Measurements from ENCODE around the gene FAM193A.
"Not testable (repeated sequence)": the region's sequence is repeated elsewhere in the genome, so short reads cannot be mapped to it uniquely, and the experiment has no call there.

FAM193A gene

DNA sequence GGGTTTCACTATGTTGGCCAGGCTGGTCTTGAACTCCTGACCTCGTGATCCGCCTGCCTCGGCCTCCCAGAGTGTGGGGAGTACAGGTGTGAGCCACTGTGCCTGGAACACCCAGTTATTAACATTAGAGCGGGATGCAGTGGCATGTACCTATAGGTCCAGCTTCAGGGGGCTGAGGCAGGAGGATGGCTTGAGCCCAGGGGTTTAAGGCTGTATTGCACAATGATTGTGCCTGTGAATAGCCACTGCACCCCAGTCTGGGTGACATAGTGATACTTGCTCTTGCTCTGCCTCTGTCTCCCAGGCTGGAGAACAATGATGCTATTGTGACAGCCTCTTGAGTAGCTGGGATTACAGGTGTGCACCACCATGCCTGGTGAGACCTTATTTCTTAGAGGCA is 39.8 kb downstream of the FAM193A start:
- no peak for DNase-seq

DNA sequence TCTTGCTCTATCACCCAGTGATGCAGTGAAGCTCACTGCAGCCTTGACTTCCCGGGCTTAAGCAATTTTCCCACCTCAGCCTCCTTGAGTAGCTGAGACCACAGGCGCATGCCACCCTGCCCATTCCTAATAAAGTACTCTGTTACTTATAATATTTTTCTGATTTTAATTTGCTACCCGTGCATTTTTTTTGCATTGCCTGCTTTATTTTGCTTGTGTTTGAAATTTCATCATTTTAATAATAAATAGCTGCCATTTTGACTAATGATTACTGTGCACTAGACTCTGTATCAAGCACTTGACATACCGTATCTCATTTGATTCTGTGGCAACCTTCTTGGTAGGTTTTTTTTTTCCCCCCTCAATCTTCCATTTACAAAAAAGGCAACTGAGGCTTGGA is 41.7 kb downstream of the FAM193A start:
- DNase-seq: no peak

- no peak for DNase-seq
These were observed 43.5 kb downstream of the FAM193A start for GRCh38 chr4:2579910-2580309.

GRCh38 chr4:2583092-2583491 is 46.6 kb downstream of the FAM193A start:
- DNase-seq: no peak

DNA sequence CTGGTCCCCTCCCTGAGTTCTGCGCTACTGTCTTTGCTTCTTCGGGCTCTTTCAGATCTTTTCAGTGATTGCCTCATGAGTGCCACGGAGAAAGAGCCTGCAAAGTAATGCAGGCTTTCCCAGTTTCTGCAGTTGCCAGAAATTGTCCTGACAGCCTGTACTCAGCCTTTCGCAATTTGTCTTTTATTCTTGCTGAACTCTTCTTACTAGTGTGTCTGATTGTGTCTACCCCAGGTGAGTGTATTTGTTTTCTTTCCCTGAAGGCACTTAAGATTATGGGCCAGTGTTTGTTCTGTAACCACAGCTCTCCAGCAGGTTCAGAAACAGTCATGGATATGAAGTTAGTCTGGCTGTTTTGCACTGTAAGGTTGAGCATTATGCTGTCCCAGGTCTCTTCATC is 47.1 kb downstream of the FAM193A start:
- no peak for DNase-seq

- DNase-seq: no peak
These were observed 50.1 kb downstream of the FAM193A start for GRCh38 chr4:2586502-2586901.

GRCh38 chr4:2587213-2587823 is 50.9 kb downstream of the FAM193A start:
- no peak for DNase-seq

GRCh38 chr4:2588259-2588658 is 51.8 kb downstream of the FAM193A start:
- no peak for DNase-seq

GRCh38 chr4:2591189-2591588 is 54.7 kb downstream of the FAM193A start:
- DNase-seq: no peak

DNA sequence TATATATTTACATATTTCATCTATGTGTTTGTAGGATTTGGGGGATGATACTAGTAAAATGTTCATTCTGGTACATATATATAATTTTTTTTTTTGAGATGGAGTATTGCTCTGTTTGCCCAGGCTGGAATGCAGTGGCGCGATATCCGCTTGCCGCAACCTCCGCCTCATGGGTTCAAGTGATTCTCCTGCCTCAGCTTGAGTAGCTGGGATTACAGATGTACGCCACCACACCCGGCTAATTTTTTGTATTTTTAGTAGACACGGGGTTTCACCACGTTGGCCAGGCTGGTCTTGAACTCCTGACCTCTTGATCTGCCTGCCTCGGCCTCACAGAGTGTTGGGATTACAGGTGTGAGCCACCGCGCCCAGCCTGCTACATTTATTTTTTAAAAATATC is 55.6 kb downstream of the FAM193A start:
- DNase-seq: not testable (repeated sequence)

GRCh38 chr4:2592572-2592971 is 56.1 kb downstream of the FAM193A start:
- DNase-seq: no peak

GRCh38 chr4:2593003-2593402 is 56.6 kb downstream of the FAM193A start:
- no peak for DNase-seq

GRCh38 chr4:2595436-2595835 is 59.0 kb downstream of the FAM193A start:
- DNase-seq: no peak

GRCh38 chr4:2595952-2596552 is 59.6 kb downstream of the FAM193A start:
- DNase-seq: no peak

DNA sequence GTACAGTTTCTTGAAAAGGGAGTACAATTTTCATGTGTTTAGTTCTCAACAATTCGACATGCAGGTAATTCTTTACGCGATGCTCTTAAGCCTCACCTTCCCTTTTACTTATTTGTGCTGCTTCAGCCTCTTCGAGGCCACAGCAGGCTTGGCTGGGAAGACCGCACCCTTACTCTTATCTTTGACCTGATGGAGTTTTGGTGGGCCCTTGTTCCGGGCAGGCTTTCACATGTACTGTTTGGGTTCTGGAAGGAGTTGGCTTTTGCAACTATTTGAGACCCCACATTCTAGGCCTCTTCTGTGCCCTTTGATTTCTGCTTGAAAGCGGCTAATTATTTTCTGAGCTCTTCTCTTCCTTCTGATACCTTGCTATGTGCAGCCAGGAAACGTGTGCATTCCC is 60.2 kb downstream of the FAM193A start:
- no peak for DNase-seq

- DNase-seq: no peak
These were observed 62.3 kb downstream of the FAM193A start for GRCh38 chr4:2598511-2599303.

GRCh38 chr4:2599304-2599654 is 62.8 kb downstream of the FAM193A start:
- DNase-seq: no peak

- DNase-seq: no peak
These were observed 64.4 kb downstream of the FAM193A start for GRCh38 chr4:2600878-2601277.

- no peak for DNase-seq
These were observed 68.2 kb downstream of the FAM193A start for GRCh38 chr4:2604614-2605013.

DNA sequence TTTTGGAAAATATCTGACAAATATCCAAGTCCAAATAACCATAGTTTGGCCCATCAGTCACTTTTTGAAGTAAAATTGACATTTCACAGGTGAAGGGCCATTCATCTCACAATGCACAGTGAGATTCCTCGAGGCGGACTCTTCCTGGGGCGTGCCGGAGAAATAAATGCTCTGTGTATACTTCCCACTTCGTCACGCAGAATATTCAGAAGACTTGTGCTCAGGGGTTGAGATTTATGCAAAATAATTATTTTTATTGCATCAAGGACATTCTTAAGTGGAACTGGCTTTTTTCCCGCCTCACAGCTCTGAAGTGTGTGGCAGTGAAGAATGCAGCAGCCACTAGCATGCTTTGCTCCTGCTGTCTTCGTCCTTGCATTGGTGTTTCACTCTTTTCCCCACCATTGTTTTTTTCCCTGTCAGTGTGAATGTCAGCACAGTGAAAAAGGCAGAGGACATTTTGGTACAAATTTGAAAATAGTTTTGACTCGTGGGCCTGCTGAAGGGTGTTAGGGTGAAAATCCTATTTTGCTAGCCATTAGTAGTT is 70.6 kb downstream of the FAM193A start:
- DNase-seq: no peak

DNA sequence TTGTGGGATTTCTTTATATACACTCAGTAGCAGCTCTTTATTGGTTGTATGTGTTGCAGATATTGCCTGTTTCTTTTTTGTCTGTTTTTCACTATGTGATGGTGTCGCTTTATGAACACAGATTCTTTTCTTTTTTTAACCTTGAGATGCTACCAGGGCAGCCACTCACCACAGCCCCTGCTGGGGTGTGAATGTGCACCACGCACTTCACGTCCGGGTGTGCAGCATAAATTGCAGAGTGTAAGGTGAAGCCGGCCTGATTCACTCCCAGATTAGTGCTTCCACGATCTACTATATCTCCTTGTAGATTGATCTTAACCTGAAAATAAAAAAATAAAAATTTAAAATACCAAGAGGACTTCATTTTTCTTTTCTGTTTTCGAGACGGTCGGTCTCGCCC is 71.4 kb downstream of the FAM193A start:
- no peak for DNase-seq

GRCh38 chr4:2608291-2608690 is 71.8 kb downstream of the FAM193A start:
- no peak for DNase-seq

GRCh38 chr4:2615821-2616220 is 79.4 kb downstream of the FAM193A start:
- DNase-seq: no peak

DNA sequence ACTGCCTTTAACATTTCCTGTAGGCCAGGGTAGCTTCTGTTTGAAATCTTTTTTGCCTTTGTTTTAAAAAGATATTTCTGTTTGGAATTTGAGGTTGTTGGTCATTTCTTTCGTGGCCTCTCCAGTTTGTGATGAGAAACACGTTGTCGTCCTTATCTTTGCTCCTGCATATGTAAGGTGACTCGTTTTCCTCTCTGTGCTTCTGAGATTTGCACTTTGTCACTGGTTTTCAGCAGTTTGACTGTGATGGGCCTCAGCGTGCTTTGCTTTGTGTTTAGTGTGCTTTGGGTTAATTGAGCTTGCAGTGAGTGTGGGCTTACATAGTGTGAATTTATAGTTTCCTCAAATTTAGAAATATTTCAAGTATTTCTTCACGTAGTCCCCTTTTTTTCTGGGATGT is 81.5 kb downstream of the FAM193A start:
- no peak for DNase-seq

Data from stimulated activated CD8-positive, alpha-beta memory T cell treated with anti-CD3 and anti-CD28 coated beads, Interleukin-4, amount 100 ng/mL, for 48 hours (primary cell).